Ovary (tissue), 9 donors: ENCODE data around the gene LHX2. TPM values are rescaled to one million over a fixed set of nuclear protein-coding genes. Genes with fewer than 3 reads are reported as not detected.

Experiments
- DNase-seq, 5 donors: peaks; one replicate each; pipeline ENCODE4 v3.0.0-alpha.2; 2019 to 2020
- H3K27ac ChIP-seq, 2 donors: fragments of 200-600 bp; one replicate each; pipeline versions ENCODE4 v1.5.1 to v1.8.0; 2019 to 2022
- H3K27me3 ChIP-seq: fragments of 200-600 bp; one replicate; pipeline ENCODE4 v1.8.0; 2022
- H3K36me3 ChIP-seq: fragments of 200-600 bp; sonication (generic); one replicate; pipeline ENCODE4 v1.5.1; 2019
- H3K4me1 ChIP-seq: one replicate; pipeline ENCODE4 v1.8.1; 2013; ENCODE audit warnings: mild to moderate bottlenecking, moderate library complexity; ENCODE audit not compliant: insufficient read depth
- H3K4me3 ChIP-seq: fragments of 200-600 bp; sonication (generic); one replicate; pipeline ENCODE4 v1.5.1; 2017
- H3K9me3 ChIP-seq, 2 donors: fragments of 200-600 bp in 1 of 2; sonication (generic) in 1 of 2; one replicate each; pipeline versions ENCODE4 v1.5.1 to v1.8.1; 2013 to 2019; ENCODE audit warnings: mild to moderate bottlenecking in 1 of 2, moderate library complexity in 1 of 2
- CTCF ChIP-seq, 3 donors: fragments of 450-650 bp in 2 of 3; fragments of 200-600 bp in 1 of 3; IDR thresholded peaks; one replicate each; pipeline versions ENCODE4 v1.5.1 to v1.8.0; 2016 to 2022; ENCODE audit warnings: antibody characterized with exemption in 3 of 3, mild to moderate bottlenecking in 1 of 3
- EP300 ChIP-seq: sonication (generic); formaldehyde crosslinking; IDR thresholded peaks from one replicate; pipeline ENCODE4 v1.6.1; 2017; ENCODE audit warnings: antibody characterized with exemption
- POLR2A ChIP-seq: fragments of 450-650 bp; IDR thresholded peaks from one replicate; pipeline ENCODE4 v1.6.1; 2017; ENCODE audit warnings: antibody characterized with exemption, mild to moderate bottlenecking, moderate library complexity
- WGBS, 3 donors: extraction: QIAGEN DNeasy Blood & Tissue Kit in 1 of 3; methylation state at CpG; one replicate each; pipeline versions ENCODE4 v1.1.5 to v1.1.7; 2013 to 2017; 5-methylcytosine and 5-hydroxymethylcytosine counted together
- intact Hi-C, 4 donors: fragments of 100-400 bp; cut with DNase I; formaldehyde crosslinking; loops; one replicate each; pipeline versions ENCODE4 v1.11.0 to v1.15.1; 2022 to 2023
- polyA plus RNA-seq, 2 donors: library from polyadenylated mRNA; stranded (reverse); fragments of 200-250 nt in 1 of 2; fragments of 350-450 nt in 1 of 2; fragmentation: Illumina TruSeq in 1 of 2; extraction: RNeasy Lipid Tissue Mini Kit (QIAGEN cat#74804) in 1 of 2; gene quantifications; one replicate each; pipeline ENCODE4 v1.2.3, GENCODE V29; 2013 to 2014
- total RNA-seq, 7 donors: library from RNA; depleted of rRNA in 2 of 7; stranded (reverse); fragments of >200 nt in 2 of 7; fragmentation: NEBNext Ultra II Directional in 3 of 7; extraction: Animal tissue kit (Norgen Biotek cat#: 25700) in 3 of 7; gene quantifications; one replicate each; pipeline versions ENCODE4 v1.1.0 to v1.2.4, GENCODE V29; 2016 to 2023
- donor health status: DM: no; HTN: no; CAD: no; lungs with moderate emphysema.
- donor health status: DM: no; HTN: no; CAD: no.
- donor health status: Bipolar disorder and iron deficiency.
- donor health status: DM: yes; HTN: yes; CAD: no.
- donor health status: DM: no; HTN: no; CAD: no.
- donor health status: DM: yes; HTN: yes; CAD: no.

Gene LHX2
- total and polyA plus RNA-seq, 9 donors: 0.10 to 17.0 (median 0.49) TPM; not detected in 5

- intact Hi-C loops: no loop called here
- TF ChIP-seq CTCF (IDR thresholded peaks at IDR 0.05): no peak
- no peak for TF ChIP-seq POLR2A
- no peak for TF ChIP-seq EP300
- H3K27me3 ChIP-seq: no peaks in the 10 kb centered on the region
- no peak for DNase-seq
- H3K27ac ChIP-seq: no peak overlapping the region
- no peak overlapping the region for H3K4me3 ChIP-seq
- H3K36me3 ChIP-seq: no peaks in the 10 kb centered on the region
- 97 to 98% (median 97%) methylated on average over 2 to 5 of the region's 5 CpGs for WGBS, 3 donors
- H3K9me3 ChIP-seq: no peaks in the 10 kb centered on the region
- no peaks in the 10 kb centered on the region for H3K4me1 ChIP-seq
Measured at GRCh38 chr9:124052401-124052800, 40.8 kb downstream of the LHX2 start.

- intact Hi-C loops: no loop called here
- no peak overlapping the region for H3K27ac ChIP-seq
- DNase-seq: no peak
- no peak overlapping the region for H3K4me3 ChIP-seq
- H3K27me3 ChIP-seq: no peaks in the 10 kb centered on the region
- H3K9me3 ChIP-seq: no peaks in the 10 kb centered on the region
- no peaks in the 10 kb centered on the region for H3K36me3 ChIP-seq
- no peaks in the 10 kb centered on the region for H3K4me1 ChIP-seq
- WGBS, 3 donors: 57 to 68% (median 61%) methylated on average over 7 of the region's 7 CpGs
- TF ChIP-seq EP300 (no peak), POLR2A (no peak), CTCF (IDR thresholded peaks at IDR 0.05) (no peak)
Measured at GRCh38 chr9:124054582-124055227, 43.1 kb downstream of the LHX2 start.

DNA sequence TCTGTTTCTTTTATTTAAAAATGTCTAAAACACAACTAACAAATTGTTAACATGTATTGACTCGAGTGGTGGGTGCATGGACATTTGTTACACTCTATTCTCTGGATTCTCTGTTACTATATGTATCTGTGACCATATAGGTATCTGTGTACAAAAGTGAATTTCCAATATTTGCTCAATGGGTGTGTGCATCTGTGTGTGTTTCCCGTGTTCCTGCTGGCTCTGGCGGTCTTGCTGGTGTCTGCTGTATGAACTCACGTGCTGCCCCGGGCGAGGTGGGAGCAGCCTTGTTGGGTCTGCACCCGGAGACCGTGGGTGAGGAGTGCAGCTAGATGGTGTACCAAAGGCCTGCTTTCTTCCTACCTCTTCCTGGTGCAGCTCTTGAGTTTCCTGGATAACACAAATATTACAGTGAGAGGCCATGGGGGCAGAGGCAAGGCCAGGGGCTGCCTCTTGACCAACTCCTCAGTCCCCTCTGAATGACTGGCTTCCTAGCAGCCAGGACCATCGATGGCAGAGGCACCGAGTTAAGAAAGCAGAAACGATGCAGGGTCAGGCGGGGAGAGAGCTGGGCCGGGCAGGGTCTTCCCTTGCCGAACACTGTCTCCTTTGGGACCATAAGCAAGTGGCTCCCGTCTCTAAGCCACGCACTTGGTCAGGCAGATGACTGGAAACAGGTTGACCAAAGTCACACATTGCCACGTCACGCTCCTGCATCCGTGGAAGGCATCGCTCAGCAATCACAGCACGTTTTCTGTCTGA, 49.5 kb downstream of the LHX2 start:
- H3K27me3 ChIP-seq: no peaks in the 10 kb centered on the region
- H3K4me1 ChIP-seq: peaks cover 3% of the 10 kb centered on the region
- TF ChIP-seq EP300: no peak
- TF ChIP-seq CTCF (IDR thresholded peaks at IDR 0.05): no peak
- no peak for TF ChIP-seq POLR2A
- no peaks in the 10 kb centered on the region for H3K36me3 ChIP-seq
- intact Hi-C loops: no loop called here
- H3K9me3 ChIP-seq: no peaks in the 10 kb centered on the region
- H3K27ac ChIP-seq: no peak overlapping the region
- H3K4me3 ChIP-seq: no peak overlapping the region
- 85 to 86% (median 86%) methylated on average over 20 to 21 of the region's 21 CpGs for WGBS, 3 donors
- no peak for DNase-seq

GRCh38 chr9:124062172-124062571, 50.6 kb downstream of the LHX2 start:
- H3K4me1 ChIP-seq: peaks cover 3% of the 10 kb centered on the region
- H3K27me3 ChIP-seq: no peaks in the 10 kb centered on the region
- no peak for DNase-seq
- TF ChIP-seq POLR2A: no peak
- no peak for TF ChIP-seq CTCF (IDR thresholded peaks at IDR 0.05)
- no peak for TF ChIP-seq EP300
- H3K27ac ChIP-seq: no peak overlapping the region
- intact Hi-C loops: no loop called here
- H3K36me3 ChIP-seq: no peaks in the 10 kb centered on the region
- whole genome bisulfite sequencing, 3 donors: 86 to 93% (median 91%) methylated on average over 2 of the region's 2 CpGs
- H3K4me3 ChIP-seq: no peak overlapping the region
- H3K9me3 ChIP-seq: no peaks in the 10 kb centered on the region
